Measurements from ENCODE around the gene CD2.
A peak's percentile ranks its signal among the peaks of the same experiment; 100 is the strongest.

CD2 gene

DNA sequence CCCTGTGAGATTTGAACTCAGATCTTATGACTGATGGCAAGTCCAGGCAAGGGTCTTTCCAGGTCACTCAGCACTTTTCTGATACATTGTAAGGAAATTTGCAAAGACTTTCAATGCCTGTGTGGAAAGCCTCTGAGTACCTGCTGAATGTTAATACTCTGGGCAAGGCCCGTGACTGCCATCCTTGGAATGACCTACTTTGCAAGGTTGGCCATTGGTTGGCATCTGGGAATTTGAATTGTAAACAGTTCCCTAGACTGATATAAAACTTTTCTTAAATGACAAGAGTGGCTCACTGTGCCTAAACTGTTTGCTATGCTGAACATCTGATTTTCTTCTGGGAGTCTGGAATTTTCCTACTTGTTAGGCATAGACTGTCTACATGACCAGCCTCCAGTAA, 57.1 kb downstream of the CD2 start:
- DNase-seq (ENCODE audit: insufficient read length, low spot score) (no peak), FAIRE-seq (no peak)

DNA sequence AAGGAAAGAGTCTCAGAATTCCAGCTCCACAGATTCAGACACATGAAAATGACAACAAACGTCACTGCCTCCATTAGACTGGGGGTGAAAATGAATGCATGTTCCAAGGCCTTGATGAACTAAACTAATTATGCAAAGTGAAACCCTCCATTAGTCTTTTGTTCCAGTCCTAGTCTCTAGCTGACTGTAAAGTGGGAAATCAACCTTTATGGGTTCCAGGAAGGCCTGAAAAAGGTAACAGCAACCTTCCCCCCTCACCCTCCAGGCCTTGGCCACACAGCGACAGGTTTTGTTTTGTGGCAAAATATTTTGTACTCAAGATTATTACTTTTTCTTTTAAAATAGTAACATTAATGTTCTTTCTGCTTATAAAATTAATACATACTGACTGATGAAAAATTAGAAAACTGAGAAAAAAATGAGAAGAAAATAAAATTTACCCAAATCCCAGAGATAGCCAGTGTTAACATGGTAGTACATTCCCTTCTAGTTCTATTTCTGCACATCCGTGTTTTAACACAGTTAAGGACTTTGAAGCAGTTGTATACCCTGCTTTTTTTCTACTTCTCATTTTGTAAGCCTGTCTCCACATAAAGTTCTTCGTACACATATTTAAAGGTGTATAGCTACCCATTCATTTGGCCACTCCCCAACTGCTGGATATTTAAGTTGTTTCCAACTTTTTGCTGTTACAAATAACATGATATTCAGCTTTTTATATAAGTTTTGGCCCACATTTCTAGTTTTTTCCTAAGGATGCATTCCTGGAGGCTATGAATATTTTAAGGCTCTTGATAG, 60.9 kb downstream of the CD2 start:
- FAIRE-seq (no peak), DNase-seq (ENCODE audit: insufficient read length, low spot score) (no peak)

DNA sequence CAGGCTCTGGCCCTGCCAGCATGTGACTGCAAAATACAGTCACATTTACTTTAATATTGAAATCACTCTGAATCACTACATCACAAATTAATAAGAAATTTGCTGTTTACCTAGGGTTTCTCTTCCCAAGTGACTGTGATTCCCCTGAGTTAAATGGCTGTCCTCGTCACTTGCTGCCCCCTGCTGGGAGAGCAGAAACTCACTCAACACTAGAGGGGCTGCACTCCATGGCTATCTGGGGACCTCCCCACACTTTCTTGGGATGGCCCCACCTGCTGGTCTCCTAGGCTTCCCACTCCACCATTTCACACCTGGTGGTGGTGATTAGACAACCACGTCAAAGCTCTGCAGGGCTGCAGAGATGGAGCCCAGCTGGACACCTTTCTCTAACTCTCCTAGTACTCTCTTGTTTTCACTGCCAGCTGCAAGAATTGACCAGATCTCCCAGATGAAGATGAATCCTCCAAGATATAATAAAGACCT, 63.4 kb downstream of the CD2 start:
- peak; percentile 26 for FAIRE-seq

More for the DNA sequence above, 63.4 kb downstream of the CD2 start:
- DNase-seq (ENCODE audit: insufficient read length, low spot score): peak; percentile 38
